HEK293 (cell line): ENCODE measurements around the gene LRRC51.

ENCODE experiments used
- HOXA7 ChIP-seq: sonication (generic); formaldehyde crosslinking; IDR thresholded peaks from 2 replicates; pipeline ENCODE4 v1.8.1; 2022; ENCODE audit warnings: missing genetic modification reagents, borderline replicate concordance
- MZF1 ChIP-seq: fragments of 450-650 bp; formaldehyde crosslinking; IDR thresholded peaks from 2 replicates; pipeline ENCODE4 v1.5.1; 2017; ENCODE audit warnings: missing biosample characterization, missing genetic modification characterization, borderline replicate concordance
- TRIM28 ChIP-seq: IDR thresholded peaks from 2 replicates; pipeline ENCODE4 v1.6.1; 2011; ENCODE audit warnings: low read length, control low read depth, borderline replicate concordance
- ZFP41 ChIP-seq: fragments of 450-650 bp; formaldehyde crosslinking; IDR thresholded peaks from 2 replicates; pipeline ENCODE4 v1.5.1; 2016; ENCODE audit warnings: missing biosample characterization, missing genetic modification characterization, borderline replicate concordance
- ZNF140 ChIP-seq: fragments of 450-650 bp; formaldehyde crosslinking; IDR thresholded peaks from 2 replicates; pipeline ENCODE4 v1.5.1; 2016; ENCODE audit warnings: missing biosample characterization, missing genetic modification characterization
- ZNF16 ChIP-seq: fragments of 450-650 bp; formaldehyde crosslinking; IDR thresholded peaks from 2 replicates; pipeline ENCODE4 v1.5.1; 2016; ENCODE audit warnings: low read depth, missing biosample characterization, missing genetic modification characterization
- ZNF202 ChIP-seq: fragments of 450-650 bp; formaldehyde crosslinking; IDR thresholded peaks from 2 replicates; pipeline ENCODE4 v1.5.1; 2016; ENCODE audit warnings: missing biosample characterization, missing genetic modification characterization, borderline replicate concordance
- ZNF274 ChIP-seq, 2 experiments: fragments of 200-500 bp in 1 of 2; fragments of 450-650 bp in 1 of 2; sonication (Bioruptor generic) in 1 of 2; formaldehyde crosslinking in 1 of 2; IDR thresholded peaks; 2 replicates each; pipeline versions ENCODE4 v1.5.1 to v1.6.1; 2014 to 2016; ENCODE audit warnings: borderline replicate concordance in 1 of 2, inconsistent platforms in 1 of 2, low read length in 1 of 2, missing biosample characterization in 1 of 2, missing genetic modification characterization in 1 of 2
- ZNF354C ChIP-seq: fragments of 450-650 bp; formaldehyde crosslinking; IDR thresholded peaks from 2 replicates; pipeline ENCODE4 v1.5.1; 2016; ENCODE audit warnings: missing biosample characterization, missing genetic modification characterization, low read depth, borderline replicate concordance
- ZNF37A ChIP-seq: fragments of 450-650 bp; IDR thresholded peaks from 2 replicates; pipeline ENCODE4 v1.5.1; 2018; ENCODE audit warnings: missing biosample characterization, missing genetic modification characterization
- ZNF391 ChIP-seq: fragments of 450-650 bp; formaldehyde crosslinking; IDR thresholded peaks from 2 replicates; pipeline ENCODE4 v1.5.1; 2016; ENCODE audit warnings: low read depth, missing biosample characterization, missing genetic modification characterization, borderline replicate concordance
- ZNF423 ChIP-seq: fragments of 450-650 bp; formaldehyde crosslinking; IDR thresholded peaks from 2 replicates; pipeline ENCODE4 v1.5.1; 2016; ENCODE audit warnings: missing biosample characterization, missing genetic modification characterization
- ZNF501 ChIP-seq: fragments of 450-650 bp; formaldehyde crosslinking; IDR thresholded peaks from 2 replicates; pipeline ENCODE4 v1.5.1; 2016; ENCODE audit warnings: missing biosample characterization, missing genetic modification characterization
- ZNF610 ChIP-seq: fragments of 450-650 bp; formaldehyde crosslinking; IDR thresholded peaks from 2 replicates; pipeline ENCODE4 v1.5.1; 2016; ENCODE audit warnings: missing biosample characterization, missing genetic modification characterization, borderline replicate concordance
- ZNF626 ChIP-seq: fragments of 450-650 bp; sonication (Bioruptor Pico); formaldehyde crosslinking; IDR thresholded peaks from 2 replicates; pipeline ENCODE4 v1.5.1; 2018; ENCODE audit warnings: missing biosample characterization, missing genetic modification characterization, inconsistent platforms
- ZNF664 ChIP-seq: fragments of 450-650 bp; formaldehyde crosslinking; IDR thresholded peaks from 2 replicates; pipeline ENCODE4 v1.5.1; 2016; ENCODE audit warnings: missing biosample characterization, missing genetic modification characterization
- TF ChIP-seq, protein P1 (sequence below): fragments of 450-650 bp; formaldehyde crosslinking; IDR thresholded peaks from 2 replicates; pipeline ENCODE4; 2016; ENCODE audit warnings: missing biosample characterization, missing genetic modification characterization
- TF ChIP-seq, protein P2 (sequence below): fragments of 450-650 bp; formaldehyde crosslinking; IDR thresholded peaks from 2 replicates; pipeline ENCODE4 v1.5.1; 2017; ENCODE audit warnings: missing biosample characterization, missing genetic modification characterization
- TF ChIP-seq, protein P3 (sequence below): fragments of 450-650 bp; formaldehyde crosslinking; IDR thresholded peaks from 2 replicates; pipeline ENCODE4 v1.5.1; 2017; ENCODE audit warnings: missing biosample characterization, missing genetic modification characterization
- TF ChIP-seq, protein P4 (sequence below): fragments of 450-650 bp; formaldehyde crosslinking; IDR thresholded peaks from 2 replicates; pipeline ENCODE4 v1.5.1; 2017; ENCODE audit warnings: missing biosample characterization, missing genetic modification characterization
- TF ChIP-seq, protein P5 (sequence below): fragments of 450-650 bp; IDR thresholded peaks from 2 replicates; pipeline ENCODE4 v1.5.1; 2018; ENCODE audit warnings: missing biosample characterization, mild to moderate bottlenecking, missing genetic modification characterization
- TF ChIP-seq, protein P6 (sequence below): fragments of 450-650 bp; formaldehyde crosslinking; IDR thresholded peaks from 2 replicates; pipeline ENCODE4 v1.5.1; 2016; ENCODE audit warnings: missing biosample characterization, missing genetic modification characterization
- TF ChIP-seq, protein P7 (sequence below): fragments of 450-650 bp; formaldehyde crosslinking; IDR thresholded peaks from 2 replicates; pipeline ENCODE4 v1.5.1; 2016; ENCODE audit warnings: missing biosample characterization, missing genetic modification characterization, low read depth

The LRRC51 gene

DNA sequence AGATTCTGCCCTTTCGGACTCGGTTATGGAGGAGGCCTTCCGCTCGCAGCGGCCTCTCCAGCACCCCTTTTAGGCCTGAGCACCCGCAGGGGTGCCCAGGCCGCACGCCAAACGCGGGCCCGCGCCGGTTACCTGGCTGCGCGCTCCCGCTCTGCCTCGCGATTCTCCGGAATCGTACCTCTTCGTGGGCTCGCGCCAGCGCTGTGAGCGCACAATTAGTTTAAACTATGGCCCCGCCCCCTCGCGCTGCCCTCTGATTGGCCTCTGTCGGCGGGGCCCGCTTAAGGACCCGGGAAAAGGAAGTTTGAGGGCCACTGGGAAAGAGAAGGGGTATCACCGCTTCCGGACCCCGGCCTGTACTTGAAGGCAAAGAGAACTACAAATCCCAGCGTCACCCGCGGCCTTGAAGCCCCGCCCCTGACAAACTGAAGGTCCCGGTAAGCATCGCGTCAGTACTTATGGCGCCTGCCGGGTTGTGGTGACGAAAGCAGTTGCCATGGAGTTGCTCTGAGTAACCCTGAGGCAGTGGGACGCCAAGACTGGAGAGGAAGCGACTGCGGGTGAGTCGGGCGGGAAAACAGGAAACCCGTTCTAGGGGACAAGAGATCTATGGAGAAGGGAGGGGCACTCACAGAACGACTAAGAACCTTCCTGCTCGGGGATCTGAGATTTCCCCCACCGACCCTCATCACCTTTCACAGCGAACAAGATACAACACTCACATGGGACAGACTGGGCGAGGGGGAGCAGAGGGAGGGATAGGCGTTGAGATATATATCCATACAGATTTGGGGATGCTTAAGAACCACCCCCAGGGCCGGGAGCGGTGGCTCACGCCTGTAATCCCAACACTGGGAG is at the start of gene LRRC51, which contains the start of gene NUMA1 (continued):
- TF ChIP-seq, protein P1, sequence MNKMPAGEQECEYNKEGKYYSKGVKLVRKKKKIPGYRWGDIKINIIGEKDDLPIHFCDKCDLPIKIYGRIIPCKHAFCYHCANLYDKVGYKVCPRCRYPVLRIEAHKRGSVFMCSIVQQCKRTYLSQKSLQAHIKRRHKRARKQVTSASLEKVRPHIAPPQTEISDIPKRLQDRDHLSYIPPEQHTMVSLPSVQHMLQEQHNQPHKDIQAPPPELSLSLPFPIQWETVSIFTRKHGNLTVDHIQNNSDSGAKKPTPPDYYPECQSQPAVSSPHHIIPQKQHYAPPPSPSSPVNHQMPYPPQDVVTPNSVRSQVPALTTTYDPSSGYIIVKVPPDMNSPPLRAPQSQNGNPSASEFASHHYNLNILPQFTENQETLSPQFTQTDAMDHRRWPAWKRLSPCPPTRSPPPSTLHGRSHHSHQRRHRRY (tag by site-specific recombination), result no peak
- TF ChIP-seq ZNF16 (tag by site-specific recombination), result no peak
- TF ChIP-seq, protein P2, sequence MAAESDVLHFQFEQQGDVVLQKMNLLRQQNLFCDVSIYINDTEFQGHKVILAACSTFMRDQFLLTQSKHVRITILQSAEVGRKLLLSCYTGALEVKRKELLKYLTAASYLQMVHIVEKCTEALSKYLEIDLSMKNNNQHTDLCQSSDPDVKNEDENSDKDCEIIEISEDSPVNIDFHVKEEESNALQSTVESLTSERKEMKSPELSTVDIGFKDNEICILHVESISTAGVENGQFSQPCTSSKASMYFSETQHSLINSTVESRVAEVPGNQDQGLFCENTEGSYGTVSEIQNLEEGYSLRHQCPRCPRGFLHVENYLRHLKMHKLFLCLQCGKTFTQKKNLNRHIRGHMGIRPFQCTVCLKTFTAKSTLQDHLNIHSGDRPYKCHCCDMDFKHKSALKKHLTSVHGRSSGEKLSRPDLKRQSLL, result no peak
- no peak for TF ChIP-seq ZNF202 (tag by site-specific recombination)
- TF ChIP-seq, protein P3, sequence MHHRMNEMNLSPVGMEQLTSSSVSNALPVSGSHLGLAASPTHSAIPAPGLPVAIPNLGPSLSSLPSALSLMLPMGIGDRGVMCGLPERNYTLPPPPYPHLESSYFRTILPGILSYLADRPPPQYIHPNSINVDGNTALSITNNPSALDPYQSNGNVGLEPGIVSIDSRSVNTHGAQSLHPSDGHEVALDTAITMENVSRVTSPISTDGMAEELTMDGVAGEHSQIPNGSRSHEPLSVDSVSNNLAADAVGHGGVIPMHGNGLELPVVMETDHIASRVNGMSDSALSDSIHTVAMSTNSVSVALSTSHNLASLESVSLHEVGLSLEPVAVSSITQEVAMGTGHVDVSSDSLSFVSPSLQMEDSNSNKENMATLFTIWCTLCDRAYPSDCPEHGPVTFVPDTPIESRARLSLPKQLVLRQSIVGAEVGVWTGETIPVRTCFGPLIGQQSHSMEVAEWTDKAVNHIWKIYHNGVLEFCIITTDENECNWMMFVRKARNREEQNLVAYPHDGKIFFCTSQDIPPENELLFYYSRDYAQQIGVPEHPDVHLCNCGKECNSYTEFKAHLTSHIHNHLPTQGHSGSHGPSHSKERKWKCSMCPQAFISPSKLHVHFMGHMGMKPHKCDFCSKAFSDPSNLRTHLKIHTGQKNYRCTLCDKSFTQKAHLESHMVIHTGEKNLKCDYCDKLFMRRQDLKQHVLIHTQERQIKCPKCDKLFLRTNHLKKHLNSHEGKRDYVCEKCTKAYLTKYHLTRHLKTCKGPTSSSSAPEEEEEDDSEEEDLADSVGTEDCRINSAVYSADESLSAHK (tag by site-specific recombination), result 0 out of 2 replicates have a peak, but pooled peaks have one; percentile 7
- no peak for TF ChIP-seq ZFP41 (tag by site-specific recombination)
- TF ChIP-seq ZNF391 (tag by site-specific recombination), result no peak
- no peak for TF ChIP-seq HOXA7 (CRISPR knock-in tag)
- no peak for TF ChIP-seq ZNF37A
- TF ChIP-seq, protein P4, sequence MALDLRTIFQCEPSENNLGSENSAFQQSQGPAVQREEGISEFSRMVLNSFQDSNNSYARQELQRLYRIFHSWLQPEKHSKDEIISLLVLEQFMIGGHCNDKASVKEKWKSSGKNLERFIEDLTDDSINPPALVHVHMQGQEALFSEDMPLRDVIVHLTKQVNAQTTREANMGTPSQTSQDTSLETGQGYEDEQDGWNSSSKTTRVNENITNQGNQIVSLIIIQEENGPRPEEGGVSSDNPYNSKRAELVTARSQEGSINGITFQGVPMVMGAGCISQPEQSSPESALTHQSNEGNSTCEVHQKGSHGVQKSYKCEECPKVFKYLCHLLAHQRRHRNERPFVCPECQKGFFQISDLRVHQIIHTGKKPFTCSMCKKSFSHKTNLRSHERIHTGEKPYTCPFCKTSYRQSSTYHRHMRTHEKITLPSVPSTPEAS (tag by site-specific recombination), result no peak
- TF ChIP-seq ZNF626, result no peak
- no peak for TF ChIP-seq ZNF664 (tag by site-specific recombination)
- TF ChIP-seq MZF1 (tag by site-specific recombination), result peak; percentile 60; the same call in 1 of the 2 replicates
- TF ChIP-seq, protein P5, sequence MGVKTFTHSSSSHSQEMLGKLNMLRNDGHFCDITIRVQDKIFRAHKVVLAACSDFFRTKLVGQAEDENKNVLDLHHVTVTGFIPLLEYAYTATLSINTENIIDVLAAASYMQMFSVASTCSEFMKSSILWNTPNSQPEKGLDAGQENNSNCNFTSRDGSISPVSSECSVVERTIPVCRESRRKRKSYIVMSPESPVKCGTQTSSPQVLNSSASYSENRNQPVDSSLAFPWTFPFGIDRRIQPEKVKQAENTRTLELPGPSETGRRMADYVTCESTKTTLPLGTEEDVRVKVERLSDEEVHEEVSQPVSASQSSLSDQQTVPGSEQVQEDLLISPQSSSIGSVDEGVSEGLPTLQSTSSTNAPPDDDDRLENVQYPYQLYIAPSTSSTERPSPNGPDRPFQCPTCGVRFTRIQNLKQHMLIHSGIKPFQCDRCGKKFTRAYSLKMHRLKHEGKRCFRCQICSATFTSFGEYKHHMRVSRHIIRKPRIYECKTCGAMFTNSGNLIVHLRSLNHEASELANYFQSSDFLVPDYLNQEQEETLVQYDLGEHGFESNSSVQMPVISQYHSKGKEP (tag by site-specific recombination), result no peak
- TF ChIP-seq, protein P6, sequence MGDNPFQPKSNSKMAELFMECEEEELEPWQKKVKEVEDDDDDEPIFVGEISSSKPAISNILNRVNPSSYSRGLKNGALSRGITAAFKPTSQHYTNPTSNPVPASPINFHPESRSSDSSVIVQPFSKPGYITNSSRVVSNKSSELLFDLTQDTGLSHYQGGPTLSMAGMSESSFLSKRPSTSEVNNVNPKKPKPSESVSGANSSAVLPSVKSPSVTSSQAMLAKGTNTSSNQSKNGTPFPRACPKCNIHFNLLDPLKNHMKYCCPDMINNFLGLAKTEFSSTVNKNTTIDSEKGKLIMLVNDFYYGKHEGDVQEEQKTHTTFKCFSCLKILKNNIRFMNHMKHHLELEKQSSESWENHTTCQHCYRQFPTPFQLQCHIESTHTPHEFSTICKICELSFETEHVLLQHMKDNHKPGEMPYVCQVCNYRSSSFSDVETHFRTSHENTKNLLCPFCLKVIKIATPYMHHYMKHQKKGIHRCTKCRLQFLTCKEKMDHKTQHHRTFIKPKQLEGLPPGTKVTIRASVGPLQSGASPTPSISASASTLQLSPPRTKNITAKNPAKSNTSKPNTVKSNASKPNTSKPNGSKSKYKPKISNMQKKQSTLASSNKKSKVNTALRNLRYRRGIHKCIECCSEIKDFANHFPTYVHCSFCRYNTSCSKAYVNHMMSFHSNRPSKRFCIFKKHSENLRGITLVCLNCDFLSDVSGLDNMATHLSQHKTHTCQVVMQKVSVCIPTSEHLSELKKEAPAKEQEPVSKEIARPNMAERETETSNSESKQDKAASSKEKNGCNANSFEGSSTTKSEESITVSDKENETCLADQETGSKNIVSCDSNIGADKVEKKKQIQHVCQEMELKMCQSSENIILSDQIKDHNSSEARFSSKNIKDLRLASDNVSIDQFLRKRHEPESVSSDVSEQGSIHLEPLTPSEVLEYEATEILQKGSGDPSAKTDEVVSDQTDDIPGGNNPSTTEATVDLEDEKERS (tag by site-specific recombination), result no peak
- TF ChIP-seq ZNF140, result no peak
- no peak for TF ChIP-seq TRIM28
- no peak for TF ChIP-seq ZNF423 (tag by site-specific recombination)
- TF ChIP-seq ZNF501 (tag by site-specific recombination), result no peak
- no peak for TF ChIP-seq ZNF274 (IDR thresholded peaks at IDR 0.05; ENCODE audit: low read length)
- no peak for TF ChIP-seq ZNF274 (tag by site-specific recombination; IDR thresholded peaks at IDR 0.05; ENCODE audit: borderline replicate concordance)
- TF ChIP-seq, protein P7, sequence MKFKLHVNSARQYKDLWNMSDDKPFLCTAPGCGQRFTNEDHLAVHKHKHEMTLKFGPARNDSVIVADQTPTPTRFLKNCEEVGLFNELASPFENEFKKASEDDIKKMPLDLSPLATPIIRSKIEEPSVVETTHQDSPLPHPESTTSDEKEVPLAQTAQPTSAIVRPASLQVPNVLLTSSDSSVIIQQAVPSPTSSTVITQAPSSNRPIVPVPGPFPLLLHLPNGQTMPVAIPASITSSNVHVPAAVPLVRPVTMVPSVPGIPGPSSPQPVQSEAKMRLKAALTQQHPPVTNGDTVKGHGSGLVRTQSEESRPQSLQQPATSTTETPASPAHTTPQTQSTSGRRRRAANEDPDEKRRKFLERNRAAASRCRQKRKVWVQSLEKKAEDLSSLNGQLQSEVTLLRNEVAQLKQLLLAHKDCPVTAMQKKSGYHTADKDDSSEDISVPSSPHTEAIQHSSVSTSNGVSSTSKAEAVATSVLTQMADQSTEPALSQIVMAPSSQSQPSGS, result peak; percentile 37; the same call in 1 of the 2 replicates
- no peak for TF ChIP-seq ZNF610 (tag by site-specific recombination)
- no peak for TF ChIP-seq ZNF354C (tag by site-specific recombination)
